ENCODE data around the gene PGAM2. TPM values are rescaled to one million over a fixed set of nuclear protein-coding genes. Genes with fewer than 3 reads are reported as not detected.

The PGAM2 gene
- polyA plus RNA-seq, 12 donors, result 73.0 to 343 (median 210) TPM; not detected in 1

GRCh38 chr7:44071726-44072363, 6.5 kb upstream of the PGAM2 start:
- no peak for DNase-seq

DNA sequence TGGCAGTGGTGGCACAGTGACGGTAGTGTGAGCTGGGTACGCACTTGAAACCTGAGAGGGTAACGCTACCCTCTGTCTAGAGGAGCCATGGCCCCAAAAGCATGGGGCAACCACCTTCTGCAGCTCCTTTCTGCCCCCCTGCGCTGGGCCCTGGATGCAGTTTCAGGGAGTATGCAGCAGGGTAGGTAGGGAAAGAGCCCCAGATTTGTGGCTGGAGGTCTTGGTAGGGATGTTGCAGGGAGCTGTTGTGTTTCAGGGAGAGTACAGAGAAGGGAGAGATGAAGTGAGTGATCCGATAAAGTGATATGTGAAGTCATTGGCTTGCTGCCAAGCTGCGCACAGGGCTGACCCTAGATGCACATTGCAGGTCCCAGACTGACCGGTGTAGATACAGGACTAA, 2.7 kb upstream of the PGAM2 start:
- no peak for DNase-seq

- DNase-seq, result no peak
Measured at GRCh38 chr7:44067064-44067951, 1.9 kb upstream of the PGAM2 start.

GRCh38 chr7:44066494-44067063, 1.2 kb upstream of the PGAM2 start:
- no peak for DNase-seq

GRCh38 chr7:44066111-44066460, 719 bp upstream of the PGAM2 start:
- no peak for DNase-seq

- no peak for DNase-seq
Measured at GRCh38 chr7:44064791-44065430, 456 bp downstream of the PGAM2 start.

GRCh38 chr7:44063894-44064651, 1.3 kb downstream of the PGAM2 start:
- no peak for DNase-seq

GRCh38 chr7:44063547-44063893, 1.8 kb downstream of the PGAM2 start:
- DNase-seq, result no peak

DNA sequence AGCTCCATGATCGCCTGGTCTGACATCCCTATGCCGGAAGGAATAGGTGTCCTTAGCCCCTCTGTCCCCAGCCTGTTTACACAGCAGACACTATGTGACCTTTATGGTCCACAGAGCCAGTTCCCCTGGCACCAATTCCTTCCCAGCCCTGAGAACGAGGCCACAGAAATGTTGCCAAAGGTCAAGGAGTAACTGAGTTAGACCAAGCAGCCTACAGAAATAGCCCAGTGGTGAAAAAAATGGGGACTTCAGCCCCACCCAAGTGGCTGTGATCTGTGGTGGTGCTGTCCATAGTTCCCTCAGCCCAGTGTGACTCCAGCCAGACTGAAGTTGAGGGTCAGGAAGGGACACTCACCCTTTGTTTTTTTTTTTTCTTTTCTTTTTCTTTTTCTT, 2.5 kb downstream of the PGAM2 start:
- DNase-seq, result no peak

GRCh38 chr7:44062180-44062902, 3.0 kb downstream of the PGAM2 start:
- DNase-seq, result no peak

- DNase-seq, result no peak
Measured at GRCh38 chr7:44061645-44062179, 3.7 kb downstream of the PGAM2 start.

- DNase-seq, result no peak
Measured at GRCh38 chr7:44060948-44061644, 4.3 kb downstream of the PGAM2 start.

GRCh38 chr7:44060091-44060947, 5.0 kb downstream of the PGAM2 start:
- no peak for DNase-seq

DNA sequence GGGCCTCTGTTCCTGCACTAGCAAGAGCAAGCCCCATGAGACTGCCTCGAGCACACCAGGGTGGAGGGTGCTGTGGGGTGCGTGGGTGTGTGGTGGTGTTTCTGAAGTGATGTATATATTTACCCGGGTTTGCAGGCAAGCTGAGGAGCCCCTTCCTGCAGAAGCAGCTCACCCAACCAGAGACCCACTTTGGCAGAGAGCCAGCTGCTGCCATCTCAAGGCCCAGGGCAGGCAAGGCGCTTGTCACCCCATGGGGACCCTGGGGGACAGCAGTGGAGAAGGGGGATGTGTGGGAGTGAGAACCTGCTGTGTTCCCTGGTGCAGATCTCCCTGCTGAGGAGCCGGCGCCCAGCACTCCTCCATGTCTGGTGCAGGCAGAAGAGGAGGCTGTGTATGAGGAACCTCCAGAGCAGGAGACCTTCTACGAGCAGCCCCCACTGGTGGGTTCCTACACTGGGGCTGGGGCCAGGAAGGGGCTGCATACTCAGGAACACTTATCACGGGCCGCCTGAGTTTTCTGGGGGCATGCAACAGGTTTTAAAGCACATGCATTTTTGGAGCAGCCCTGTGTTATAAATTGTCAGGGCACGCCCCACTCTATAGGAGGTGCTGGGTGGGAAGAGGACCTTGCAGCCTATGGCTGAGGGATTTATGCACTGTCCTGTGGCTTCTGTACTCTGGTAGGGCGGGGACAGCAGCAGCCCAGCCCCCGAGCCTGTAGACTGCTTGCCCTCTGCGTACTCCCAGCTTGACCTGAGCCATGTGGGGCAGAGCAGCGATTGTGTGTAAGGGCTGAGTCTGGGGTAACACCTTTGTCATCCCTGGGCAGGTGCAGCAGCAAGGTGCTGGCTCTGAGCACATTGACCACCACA, 5.9 kb downstream of the PGAM2 start:
- no peak for DNase-seq

- no peak for DNase-seq
Measured at GRCh38 chr7:44058759-44059218, 6.6 kb downstream of the PGAM2 start.

DNA sequence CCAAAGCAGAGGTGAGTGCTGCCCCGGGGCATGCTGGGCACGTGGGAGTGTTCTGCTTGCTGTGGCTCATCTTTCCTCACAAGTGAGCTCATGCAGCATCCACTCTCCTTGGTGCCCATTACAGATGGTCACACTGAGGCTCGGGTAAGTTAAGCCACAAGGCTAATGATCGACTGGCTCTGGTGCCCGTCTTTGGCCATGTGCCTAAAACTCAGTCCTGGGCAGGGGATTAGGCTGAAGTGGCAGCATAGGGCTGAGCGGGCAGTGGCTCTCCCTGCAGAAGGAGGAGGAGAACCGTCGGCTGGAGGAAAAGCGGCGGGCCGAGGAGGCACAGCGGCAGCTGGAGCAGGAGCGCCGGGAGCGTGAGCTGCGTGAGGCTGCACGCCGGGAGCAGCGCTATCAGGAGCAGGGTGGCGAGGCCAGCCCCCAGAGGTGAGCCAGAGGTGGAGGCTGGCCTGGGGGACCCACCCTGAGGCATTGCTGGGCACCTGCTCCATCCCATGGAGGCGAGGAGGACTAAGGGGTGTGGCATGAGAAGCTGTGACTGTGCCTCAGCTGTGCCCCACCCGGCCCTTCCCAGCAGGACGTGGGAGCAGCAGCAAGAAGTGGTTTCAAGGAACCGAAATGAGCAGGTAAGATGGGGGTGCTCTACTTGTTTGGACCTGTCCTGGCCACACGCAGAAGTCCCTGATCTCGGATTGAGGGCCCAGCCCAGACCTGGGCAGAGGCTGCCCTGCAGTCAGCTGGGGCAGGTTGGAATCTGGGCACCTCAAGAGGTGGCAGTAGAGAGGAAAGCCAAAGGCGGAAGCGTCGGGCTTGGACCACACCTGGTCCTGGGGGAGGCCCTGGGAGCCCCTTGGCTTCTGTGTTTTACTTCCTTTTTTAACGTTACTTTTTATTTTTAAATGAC, 7.3 kb downstream of the PGAM2 start:
- no peak for DNase-seq
